Panc1 (cell line): Measurements from ENCODE around the gene FBXO36. TPM values are rescaled to one million over a fixed set of nuclear protein-coding genes. Genes with fewer than 3 reads are reported as not detected.

Source experiments
- ATAC-seq: fragments of 200-7000 bp; cut with Tn5 transposase; 2 replicates; pipeline ENCODE4 v1.9.1; 2020; ENCODE audit warnings: mild to moderate bottlenecking, moderate library complexity
- BruUV-seq: library from RNA; stranded (reverse); fragments of 400-500 nt; replicated peaks from 2 replicates; lab custom pipeline; 2021; lab: Mats Ljungman, UMichigan
- CTCF ChIA-PET: fragments of 300-600 bp; sonication (Branson Sonifier 250); formaldehyde crosslinking; loops from one replicate; lab custom pipeline; 2022; ENCODE audit warnings: antibody characterized with exemption; lab: Charles Lee
- POLR2A ChIA-PET: fragments of 300-600 bp; sonication (Branson Sonifier 250); formaldehyde crosslinking; loops from one replicate; lab custom pipeline; 2022; ENCODE audit warnings: antibody characterized with exemption; lab: Charles Lee
- DNase-seq: peaks from one replicate; pipeline ENCODE4 v3.0.0-alpha.2; 2010; ENCODE audit warnings: low read depth, low spot score
- H3K27ac ChIP-seq: 2 replicates; pipeline ENCODE4 v1.5.1; 2011; ENCODE audit warnings: mild to moderate bottlenecking, low read length, inconsistent platforms
- H3K27me3 ChIP-seq: fragments of 200-500 bp; sonication (Bioruptor generic); 2 replicates; pipeline ENCODE4 v1.6.0; 2014; ENCODE audit warnings: low read length, inconsistent platforms; ENCODE audit not compliant: control insufficient read depth, insufficient read depth
- H3K36me3 ChIP-seq: fragments of 200-500 bp; sonication (Bioruptor generic); 2 replicates; pipeline ENCODE4 v1.5.1; 2014; ENCODE audit warnings: inconsistent platforms, mild to moderate bottlenecking, low read length, moderate library complexity; ENCODE audit not compliant: control insufficient read depth, insufficient read depth
- H3K4me1 ChIP-seq: 2 replicates; pipeline ENCODE4 v1.5.1; 2011; ENCODE audit warnings: inconsistent platforms, mild to moderate bottlenecking, low read length, moderate library complexity; ENCODE audit not compliant: control insufficient read depth, insufficient read depth
- H3K4me3 ChIP-seq, 2 experiments: 2 replicates each; pipeline ENCODE4 v1.5.1; 2011 to 2012; ENCODE audit warnings: low read depth in 2 of 2, low read length in 2 of 2, mild to moderate bottlenecking in 2 of 2, inconsistent platforms in 1 of 2, moderate library complexity in 1 of 2
- H3K9me3 ChIP-seq: fragments of 200-500 bp; sonication (Bioruptor generic); 2 replicates; pipeline ENCODE4 v1.5.1; 2014; ENCODE audit warnings: low read depth, mild to moderate bottlenecking, inconsistent platforms, low read length, moderate library complexity; ENCODE audit not compliant: control insufficient read depth, insufficient read depth
- POLR2AphosphoS5 ChIP-seq: IDR thresholded peaks from 2 replicates; pipeline ENCODE4 v1.6.1; 2012; ENCODE audit warnings: mild to moderate bottlenecking, low read depth, low read length, moderate library complexity
- SIN3A ChIP-seq: IDR thresholded peaks from 2 replicates; pipeline ENCODE4 v1.6.1; 2012; ENCODE audit warnings: low read depth, mild to moderate bottlenecking, low read length, moderate library complexity, borderline replicate concordance; ENCODE audit not compliant: insufficient read depth
- TCF7L2 ChIP-seq: IDR thresholded peaks from 2 replicates; pipeline ENCODE4 v1.6.1; 2011; ENCODE audit warnings: mild to moderate bottlenecking, low read depth, low read length, inconsistent platforms
- in situ Hi-C: cut with HindIII; loops from 2 replicates; pipeline ENCODE4 v1.10.0; 2016; ENCODE audit warnings: low sequenced_read_pairs, low pct_unique_long_range_greater_than_20kb
- intact Hi-C: fragments of 100-400 bp; cut with micrococcal nuclease; formaldehyde crosslinking; loops from one replicate; pipeline ENCODE4 v1.10.0; 2022; ENCODE audit not compliant: unreplicated experiment
- total RNA-seq: library from RNA; stranded (reverse); gene quantifications from one replicate; pipeline ENCODE4 v1.2.1, GENCODE V29; 2021; ENCODE audit not compliant: unreplicated experiment
- TF ChIP-seq, protein P1 (sequence below): fragments of 450-650 bp; IDR thresholded peaks from 2 replicates; pipeline ENCODE4 v1.5.1; 2017; ENCODE audit warnings: mild to moderate bottlenecking
- TF ChIP-seq, protein P2 (sequence below), 2 experiments: IDR thresholded peaks; 2 replicates each; pipeline ENCODE4 v1.6.1; 2011 to 2012; ENCODE audit warnings: low read depth in 2 of 2, control low read depth in 1 of 2, low read length in 1 of 2, mild to moderate bottlenecking in 1 of 2, moderate library complexity in 1 of 2; ENCODE audit not compliant: insufficient read depth in 1 of 2

The FBXO36 gene
- total RNA-seq, 1 experiment from 2014 or later = 3.9 TPM

DNA sequence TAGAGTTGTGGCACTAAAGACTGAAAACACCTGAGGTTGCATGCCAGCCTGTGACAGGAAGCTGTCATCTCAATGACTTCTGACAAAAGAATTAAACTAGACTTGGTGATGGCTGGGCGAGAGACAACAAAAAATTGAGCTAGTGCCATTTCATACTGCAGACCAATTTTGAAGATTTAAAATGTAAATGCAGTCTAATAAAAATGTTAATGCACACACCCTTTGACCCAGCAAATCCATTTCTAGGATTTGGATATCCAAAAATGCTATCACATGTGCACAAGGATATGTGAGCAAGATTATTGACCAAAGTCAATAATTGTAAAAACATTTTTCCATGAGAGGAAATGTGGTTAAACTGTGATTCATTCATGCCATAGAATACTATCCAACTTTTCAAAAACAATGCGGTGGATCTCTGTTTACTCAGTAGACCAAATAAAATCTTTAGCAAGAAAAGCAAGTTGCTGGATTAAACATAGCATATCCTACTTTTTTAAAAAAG is 5.6 kb downstream of the FBXO36 start:
- no peak for TF ChIP-seq TCF7L2
- no peak for TF ChIP-seq SIN3A
- no peak for TF ChIP-seq POLR2AphosphoS5
- TF ChIP-seq, protein P1, sequence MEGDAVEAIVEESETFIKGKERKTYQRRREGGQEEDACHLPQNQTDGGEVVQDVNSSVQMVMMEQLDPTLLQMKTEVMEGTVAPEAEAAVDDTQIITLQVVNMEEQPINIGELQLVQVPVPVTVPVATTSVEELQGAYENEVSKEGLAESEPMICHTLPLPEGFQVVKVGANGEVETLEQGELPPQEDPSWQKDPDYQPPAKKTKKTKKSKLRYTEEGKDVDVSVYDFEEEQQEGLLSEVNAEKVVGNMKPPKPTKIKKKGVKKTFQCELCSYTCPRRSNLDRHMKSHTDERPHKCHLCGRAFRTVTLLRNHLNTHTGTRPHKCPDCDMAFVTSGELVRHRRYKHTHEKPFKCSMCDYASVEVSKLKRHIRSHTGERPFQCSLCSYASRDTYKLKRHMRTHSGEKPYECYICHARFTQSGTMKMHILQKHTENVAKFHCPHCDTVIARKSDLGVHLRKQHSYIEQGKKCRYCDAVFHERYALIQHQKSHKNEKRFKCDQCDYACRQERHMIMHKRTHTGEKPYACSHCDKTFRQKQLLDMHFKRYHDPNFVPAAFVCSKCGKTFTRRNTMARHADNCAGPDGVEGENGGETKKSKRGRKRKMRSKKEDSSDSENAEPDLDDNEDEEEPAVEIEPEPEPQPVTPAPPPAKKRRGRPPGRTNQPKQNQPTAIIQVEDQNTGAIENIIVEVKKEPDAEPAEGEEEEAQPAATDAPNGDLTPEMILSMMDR = no peak
- TF ChIP-seq, protein P2, sequence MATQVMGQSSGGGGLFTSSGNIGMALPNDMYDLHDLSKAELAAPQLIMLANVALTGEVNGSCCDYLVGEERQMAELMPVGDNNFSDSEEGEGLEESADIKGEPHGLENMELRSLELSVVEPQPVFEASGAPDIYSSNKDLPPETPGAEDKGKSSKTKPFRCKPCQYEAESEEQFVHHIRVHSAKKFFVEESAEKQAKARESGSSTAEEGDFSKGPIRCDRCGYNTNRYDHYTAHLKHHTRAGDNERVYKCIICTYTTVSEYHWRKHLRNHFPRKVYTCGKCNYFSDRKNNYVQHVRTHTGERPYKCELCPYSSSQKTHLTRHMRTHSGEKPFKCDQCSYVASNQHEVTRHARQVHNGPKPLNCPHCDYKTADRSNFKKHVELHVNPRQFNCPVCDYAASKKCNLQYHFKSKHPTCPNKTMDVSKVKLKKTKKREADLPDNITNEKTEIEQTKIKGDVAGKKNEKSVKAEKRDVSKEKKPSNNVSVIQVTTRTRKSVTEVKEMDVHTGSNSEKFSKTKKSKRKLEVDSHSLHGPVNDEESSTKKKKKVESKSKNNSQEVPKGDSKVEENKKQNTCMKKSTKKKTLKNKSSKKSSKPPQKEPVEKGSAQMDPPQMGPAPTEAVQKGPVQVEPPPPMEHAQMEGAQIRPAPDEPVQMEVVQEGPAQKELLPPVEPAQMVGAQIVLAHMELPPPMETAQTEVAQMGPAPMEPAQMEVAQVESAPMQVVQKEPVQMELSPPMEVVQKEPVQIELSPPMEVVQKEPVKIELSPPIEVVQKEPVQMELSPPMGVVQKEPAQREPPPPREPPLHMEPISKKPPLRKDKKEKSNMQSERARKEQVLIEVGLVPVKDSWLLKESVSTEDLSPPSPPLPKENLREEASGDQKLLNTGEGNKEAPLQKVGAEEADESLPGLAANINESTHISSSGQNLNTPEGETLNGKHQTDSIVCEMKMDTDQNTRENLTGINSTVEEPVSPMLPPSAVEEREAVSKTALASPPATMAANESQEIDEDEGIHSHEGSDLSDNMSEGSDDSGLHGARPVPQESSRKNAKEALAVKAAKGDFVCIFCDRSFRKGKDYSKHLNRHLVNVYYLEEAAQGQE (IDR thresholded peaks at IDR 0.05; ENCODE audit: insufficient read depth in 1 of 2, low read depth in 2 of 2, low read length in 1 of 2) = no peak
- Histone ChIP-seq H3K4me1 (peaks cover 23% of the 10 kb centered on the region), H3K9me3 (no peaks in the 10 kb centered on the region), H3K36me3 (peaks cover 3% of the 10 kb centered on the region; the same call in 1 of the 2 replicates), H3K4me3 (no peak overlapping the region), H3K27me3 (no peaks in the 10 kb centered on the region), H3K27ac (no peak overlapping the region)
- CTCF ChIA-PET = no interaction called here
- ATAC-seq (peak; percentile 74), DNase-seq (peak; percentile 68)
- in situ Hi-C loops (no loop called here), intact Hi-C loops (no loop called here)
- no TSS peak for BruUV-seq
- POLR2A ChIA-PET = interaction anchor here (0.6 kb wide), 1 partner anchor 50 kb away, joined by 8 read pairs; no protein-coding TSS in a partner anchor

DNA sequence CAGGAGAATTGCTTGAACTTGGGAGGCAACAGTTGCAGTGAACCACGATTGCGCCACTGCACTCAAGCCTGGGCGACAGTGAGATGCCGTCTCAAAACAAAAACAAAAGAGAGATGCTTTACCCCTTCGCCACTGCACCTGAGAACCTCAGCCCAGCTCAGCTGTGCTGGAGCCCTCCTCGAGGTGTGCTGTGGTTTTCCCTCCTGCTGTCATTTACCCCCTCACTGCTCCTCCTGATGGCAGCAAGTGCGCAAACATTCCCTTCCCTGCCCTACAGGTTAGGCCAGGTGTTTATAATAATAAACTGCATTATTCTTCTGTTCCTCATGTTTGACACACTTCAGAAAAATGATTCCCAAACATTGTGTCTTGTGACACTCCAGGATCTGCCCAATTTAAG is 8.4 kb downstream of the FBXO36 start:
- ATAC-seq (no peak), DNase-seq (no peak)
- intact Hi-C loops (no loop called here), in situ Hi-C loops (no loop called here)
- ChIA-PET CTCF (no interaction called here), POLR2A (no interaction called here)
- no peak for TF ChIP-seq SIN3A
- TF ChIP-seq TCF7L2 = no peak
- TF ChIP-seq POLR2AphosphoS5 = no peak
- TF ChIP-seq, protein P1 = no peak
- TF ChIP-seq, protein P2 (IDR thresholded peaks at IDR 0.05; ENCODE audit: insufficient read depth in 1 of 2, low read depth in 2 of 2, low read length in 1 of 2) = no peak
- Histone ChIP-seq H3K4me1 (peaks cover 19% of the 10 kb centered on the region), H3K27me3 (no peaks in the 10 kb centered on the region), H3K9me3 (no peaks in the 10 kb centered on the region), H3K27ac (no peak overlapping the region), H3K4me3 (no peak overlapping the region), H3K36me3 (no peaks in the 10 kb centered on the region)
- no TSS peak for BruUV-seq
